Neural cell (in vitro differentiated cells): Measurements from ENCODE around the gene KMT2D. TPM values are rescaled to one million over a fixed set of nuclear protein-coding genes. Genes with fewer than 3 reads are reported as not detected.

Experiments
- H2AFZ ChIP-seq: fragments of 200-600, 300-800 bp; sonication (generic), shearing (Covaris generic); 2 replicates; pipeline ENCODE4 v1.6.0; 2014; ENCODE audit warnings: low read depth, mild to moderate bottlenecking, antibody characterized with exemption, low read length, moderate library complexity
- H3F3A ChIP-seq: fragments of 200-600 bp; shearing (Covaris generic); 2 replicates; pipeline ENCODE4 v1.6.1; 2016; ENCODE audit warnings: mild to moderate bottlenecking, moderate library complexity, mixed read lengths, antibody characterized with exemption, low read length; ENCODE audit not compliant: insufficient read depth, poor library complexity, severe bottlenecking
- H3K27ac ChIP-seq: fragments of 200-600, 300-800 bp; sonication (generic), shearing (Covaris generic); 2 replicates; pipeline ENCODE4 v1.5.1; 2014; ENCODE audit warnings: mild to moderate bottlenecking, low read length, moderate library complexity
- H3K27me3 ChIP-seq: fragments of 300-800, 200-600 bp; sonication (generic), shearing (Covaris generic); 2 replicates; pipeline ENCODE4 v1.6.0; 2014; ENCODE audit warnings: mild to moderate bottlenecking, low read depth, low read length, moderate library complexity; ENCODE audit not compliant: insufficient read depth
- H3K36me3 ChIP-seq: fragments of 300-800, 200-600 bp; sonication (generic), shearing (Covaris generic); 2 replicates; pipeline ENCODE4 v1.5.1; 2014; ENCODE audit warnings: mild to moderate bottlenecking, antibody characterized with exemption, low read length, moderate library complexity; ENCODE audit not compliant: insufficient read depth
- H3K4me2 ChIP-seq: fragments of 300-800, 200-600 bp; sonication (generic), shearing (Covaris generic); 2 replicates; pipeline ENCODE4 v1.6.0; 2014; ENCODE audit warnings: mild to moderate bottlenecking, low read length
- H3K4me3 ChIP-seq: fragments of 300-800, 200-600 bp; sonication (generic), shearing (Covaris generic); 2 replicates; pipeline ENCODE4 v1.5.1; 2014; ENCODE audit warnings: mild to moderate bottlenecking, low read length, moderate library complexity
- H3K79me2 ChIP-seq: fragments of 200-600 bp; shearing (Covaris generic); replicated peaks from 2 replicates; pipeline ENCODE4 v1.6.0; 2014; ENCODE audit warnings: mild to moderate bottlenecking, low read length, moderate library complexity; ENCODE audit not compliant: insufficient read depth
- H3K9ac ChIP-seq: fragments of 300-800, 200-600 bp; sonication (generic), shearing (Covaris generic); 2 replicates; pipeline ENCODE4 v1.6.1; 2016; ENCODE audit warnings: mild to moderate bottlenecking, low read length, mixed read lengths
- H3K9me2 ChIP-seq: fragments of 200-600 bp; shearing (Covaris generic); 2 replicates; pipeline ENCODE4 v1.6.1; 2016; ENCODE audit warnings: mild to moderate bottlenecking, low read length, mixed read lengths; ENCODE audit not compliant: insufficient read depth
- H3K9me3 ChIP-seq: fragments of 200-600, 300-800 bp; sonication (generic), shearing (Covaris generic); 2 replicates; pipeline ENCODE4 v1.6.1; 2016; ENCODE audit warnings: mild to moderate bottlenecking, mixed run types, low read length, moderate library complexity, mixed read lengths
- H4K20me1 ChIP-seq: fragments of 200-600 bp; shearing (Covaris generic); 2 replicates; pipeline ENCODE4 v1.6.1; 2016; ENCODE audit warnings: mild to moderate bottlenecking, mixed run types; ENCODE audit not compliant: insufficient read depth
- EP300 ChIP-seq: fragments of 450-650 bp; conservative IDR thresholded peaks from 2 replicates; pipeline ENCODE4 v1.6.1; 2014; ENCODE audit warnings: antibody characterized with exemption, mild to moderate bottlenecking, moderate library complexity; ENCODE audit not compliant: poor library complexity, severe bottlenecking
- EZH2 ChIP-seq: fragments of 200-600, 300-800 bp; shearing (Covaris generic), sonication (generic); IDR thresholded peaks from 2 replicates; pipeline ENCODE4 v1.6.1; 2014; ENCODE audit warnings: antibody characterized with exemption, low read length, borderline replicate concordance, mild to moderate bottlenecking; ENCODE audit not compliant: insufficient read depth, poor library complexity, severe bottlenecking
- MXI1 ChIP-seq: fragments of 450-650 bp; conservative IDR thresholded peaks from 2 replicates; pipeline ENCODE4 v1.6.1; 2014; ENCODE audit warnings: antibody characterized with exemption, mild to moderate bottlenecking; ENCODE audit not compliant: poor library complexity, severe bottlenecking
- POLR2AphosphoS5 ChIP-seq: IDR thresholded peaks from 2 replicates; pipeline ENCODE4 v1.6.1; 2012
- RAD21 ChIP-seq: fragments of 450-650 bp; conservative IDR thresholded peaks from 2 replicates; pipeline ENCODE4 v1.6.1; 2014; ENCODE audit warnings: antibody characterized with exemption, mild to moderate bottlenecking, moderate library complexity
- REST ChIP-seq: IDR thresholded peaks from 2 replicates; pipeline ENCODE4 v1.6.1; 2012; ENCODE audit warnings: borderline replicate concordance
- SMC3 ChIP-seq: fragments of 450-650 bp; conservative IDR thresholded peaks from 2 replicates; pipeline ENCODE4 v1.6.1; 2014; ENCODE audit warnings: antibody characterized with exemption, mild to moderate bottlenecking, moderate library complexity; ENCODE audit not compliant: poor library complexity
- TAF1 ChIP-seq: IDR thresholded peaks from 2 replicates; pipeline ENCODE4 v1.6.1; 2012; ENCODE audit warnings: low read depth
- polyA plus RNA-seq: library from polyadenylated mRNA; depleted of rRNA; stranded (reverse); fragments of >200 nt; gene quantifications from 2 replicates; pipeline ENCODE4 v1.2.3, GENCODE V29; 2014
- TF ChIP-seq, protein P1 (sequence below): fragments of 450-650 bp; IDR thresholded peaks from 2 replicates; pipeline ENCODE4 v1.5.1; 2014; ENCODE audit warnings: antibody characterized with exemption, mild to moderate bottlenecking, moderate library complexity; ENCODE audit not compliant: poor library complexity, severe bottlenecking

KMT2D gene
- polyA plus RNA-seq, 1 donor from 2014 or later, result 15.8 TPM

DNA sequence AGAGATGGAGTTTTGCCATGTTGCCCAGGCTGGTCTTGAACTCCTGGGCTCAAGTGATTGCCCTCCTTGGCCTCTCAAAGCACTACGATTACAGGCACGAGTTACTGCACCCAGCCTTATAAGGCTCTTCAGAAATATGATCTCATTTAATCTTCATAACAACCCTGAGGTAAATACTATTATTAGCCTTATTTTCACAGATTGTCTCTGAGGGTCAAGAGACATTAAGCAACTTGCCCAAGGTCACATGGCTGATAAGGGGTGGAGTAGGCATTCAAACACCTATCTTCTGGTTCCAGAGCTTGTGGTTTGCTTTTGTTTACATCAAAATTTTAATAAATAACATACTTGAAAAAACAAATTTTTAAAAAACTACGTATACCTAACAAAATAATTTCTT is 47.2 kb downstream of the KMT2D start:
- TF ChIP-seq, protein P1, sequence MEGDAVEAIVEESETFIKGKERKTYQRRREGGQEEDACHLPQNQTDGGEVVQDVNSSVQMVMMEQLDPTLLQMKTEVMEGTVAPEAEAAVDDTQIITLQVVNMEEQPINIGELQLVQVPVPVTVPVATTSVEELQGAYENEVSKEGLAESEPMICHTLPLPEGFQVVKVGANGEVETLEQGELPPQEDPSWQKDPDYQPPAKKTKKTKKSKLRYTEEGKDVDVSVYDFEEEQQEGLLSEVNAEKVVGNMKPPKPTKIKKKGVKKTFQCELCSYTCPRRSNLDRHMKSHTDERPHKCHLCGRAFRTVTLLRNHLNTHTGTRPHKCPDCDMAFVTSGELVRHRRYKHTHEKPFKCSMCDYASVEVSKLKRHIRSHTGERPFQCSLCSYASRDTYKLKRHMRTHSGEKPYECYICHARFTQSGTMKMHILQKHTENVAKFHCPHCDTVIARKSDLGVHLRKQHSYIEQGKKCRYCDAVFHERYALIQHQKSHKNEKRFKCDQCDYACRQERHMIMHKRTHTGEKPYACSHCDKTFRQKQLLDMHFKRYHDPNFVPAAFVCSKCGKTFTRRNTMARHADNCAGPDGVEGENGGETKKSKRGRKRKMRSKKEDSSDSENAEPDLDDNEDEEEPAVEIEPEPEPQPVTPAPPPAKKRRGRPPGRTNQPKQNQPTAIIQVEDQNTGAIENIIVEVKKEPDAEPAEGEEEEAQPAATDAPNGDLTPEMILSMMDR, result no peak
- TF ChIP-seq MXI1 (no peak), EP300 (no peak), REST (no peak), RAD21 (no peak), TAF1 (no peak), EZH2 (no peak), SMC3 (no peak), POLR2AphosphoS5 (no peak)
- H3F3A ChIP-seq, result peaks cover 3% of the 10 kb centered on the region
- H3K27ac ChIP-seq, result no peak overlapping the region
- no peaks in the 10 kb centered on the region for H3K9me2 ChIP-seq
- H3K27me3 ChIP-seq, result no peaks in the 10 kb centered on the region
- H4K20me1 ChIP-seq, result no peaks in the 10 kb centered on the region
- no peaks in the 10 kb centered on the region for H3K9me3 ChIP-seq
- no peak overlapping the region for H3K9ac ChIP-seq
- H3K36me3 ChIP-seq, result no peaks in the 10 kb centered on the region
- H3K4me3 ChIP-seq, result no peak overlapping the region
- H3K4me2 ChIP-seq, result no peak overlapping the region
- no peak overlapping the region for H2AFZ ChIP-seq
- no peaks in the 10 kb centered on the region for H3K79me2 ChIP-seq

- no peak overlapping the region for H3K4me2 ChIP-seq
- H2AFZ ChIP-seq, result no peak overlapping the region
- no peaks in the 10 kb centered on the region for H3K79me2 ChIP-seq
- TF ChIP-seq POLR2AphosphoS5 (no peak), TAF1 (no peak), MXI1 (no peak), SMC3 (no peak), RAD21 (no peak), EZH2 (no peak), REST (no peak), EP300 (no peak)
- TF ChIP-seq, protein P1, result no peak
- H3K9me2 ChIP-seq, result no peaks in the 10 kb centered on the region
- no peaks in the 10 kb centered on the region for H3K9me3 ChIP-seq
- H3K4me3 ChIP-seq, result no peak overlapping the region
- H3F3A ChIP-seq, result peaks cover 3% of the 10 kb centered on the region
- no peaks in the 10 kb centered on the region for H3K27me3 ChIP-seq
- no peaks in the 10 kb centered on the region for H3K36me3 ChIP-seq
- H4K20me1 ChIP-seq, result no peaks in the 10 kb centered on the region
- H3K9ac ChIP-seq, result no peak overlapping the region
- H3K27ac ChIP-seq, result no peak overlapping the region
Observed at GRCh38 chr12:49012739-49013138, 47.9 kb downstream of the KMT2D start.
